ENCODE measurements around the gene EP400. TPM values are rescaled to one million over a fixed set of nuclear protein-coding genes. Genes with fewer than 3 reads are reported as not detected.

Gene EP400, protein sequence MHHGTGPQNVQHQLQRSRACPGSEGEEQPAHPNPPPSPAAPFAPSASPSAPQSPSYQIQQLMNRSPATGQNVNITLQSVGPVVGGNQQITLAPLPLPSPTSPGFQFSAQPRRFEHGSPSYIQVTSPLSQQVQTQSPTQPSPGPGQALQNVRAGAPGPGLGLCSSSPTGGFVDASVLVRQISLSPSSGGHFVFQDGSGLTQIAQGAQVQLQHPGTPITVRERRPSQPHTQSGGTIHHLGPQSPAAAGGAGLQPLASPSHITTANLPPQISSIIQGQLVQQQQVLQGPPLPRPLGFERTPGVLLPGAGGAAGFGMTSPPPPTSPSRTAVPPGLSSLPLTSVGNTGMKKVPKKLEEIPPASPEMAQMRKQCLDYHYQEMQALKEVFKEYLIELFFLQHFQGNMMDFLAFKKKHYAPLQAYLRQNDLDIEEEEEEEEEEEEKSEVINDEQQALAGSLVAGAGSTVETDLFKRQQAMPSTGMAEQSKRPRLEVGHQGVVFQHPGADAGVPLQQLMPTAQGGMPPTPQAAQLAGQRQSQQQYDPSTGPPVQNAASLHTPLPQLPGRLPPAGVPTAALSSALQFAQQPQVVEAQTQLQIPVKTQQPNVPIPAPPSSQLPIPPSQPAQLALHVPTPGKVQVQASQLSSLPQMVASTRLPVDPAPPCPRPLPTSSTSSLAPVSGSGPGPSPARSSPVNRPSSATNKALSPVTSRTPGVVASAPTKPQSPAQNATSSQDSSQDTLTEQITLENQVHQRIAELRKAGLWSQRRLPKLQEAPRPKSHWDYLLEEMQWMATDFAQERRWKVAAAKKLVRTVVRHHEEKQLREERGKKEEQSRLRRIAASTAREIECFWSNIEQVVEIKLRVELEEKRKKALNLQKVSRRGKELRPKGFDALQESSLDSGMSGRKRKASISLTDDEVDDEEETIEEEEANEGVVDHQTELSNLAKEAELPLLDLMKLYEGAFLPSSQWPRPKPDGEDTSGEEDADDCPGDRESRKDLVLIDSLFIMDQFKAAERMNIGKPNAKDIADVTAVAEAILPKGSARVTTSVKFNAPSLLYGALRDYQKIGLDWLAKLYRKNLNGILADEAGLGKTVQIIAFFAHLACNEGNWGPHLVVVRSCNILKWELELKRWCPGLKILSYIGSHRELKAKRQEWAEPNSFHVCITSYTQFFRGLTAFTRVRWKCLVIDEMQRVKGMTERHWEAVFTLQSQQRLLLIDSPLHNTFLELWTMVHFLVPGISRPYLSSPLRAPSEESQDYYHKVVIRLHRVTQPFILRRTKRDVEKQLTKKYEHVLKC (N-terminal part only)
- 10 to 100 TPM; 10.1 to 23.0 (median 20.9) TPM for total RNA-seq

DNA sequence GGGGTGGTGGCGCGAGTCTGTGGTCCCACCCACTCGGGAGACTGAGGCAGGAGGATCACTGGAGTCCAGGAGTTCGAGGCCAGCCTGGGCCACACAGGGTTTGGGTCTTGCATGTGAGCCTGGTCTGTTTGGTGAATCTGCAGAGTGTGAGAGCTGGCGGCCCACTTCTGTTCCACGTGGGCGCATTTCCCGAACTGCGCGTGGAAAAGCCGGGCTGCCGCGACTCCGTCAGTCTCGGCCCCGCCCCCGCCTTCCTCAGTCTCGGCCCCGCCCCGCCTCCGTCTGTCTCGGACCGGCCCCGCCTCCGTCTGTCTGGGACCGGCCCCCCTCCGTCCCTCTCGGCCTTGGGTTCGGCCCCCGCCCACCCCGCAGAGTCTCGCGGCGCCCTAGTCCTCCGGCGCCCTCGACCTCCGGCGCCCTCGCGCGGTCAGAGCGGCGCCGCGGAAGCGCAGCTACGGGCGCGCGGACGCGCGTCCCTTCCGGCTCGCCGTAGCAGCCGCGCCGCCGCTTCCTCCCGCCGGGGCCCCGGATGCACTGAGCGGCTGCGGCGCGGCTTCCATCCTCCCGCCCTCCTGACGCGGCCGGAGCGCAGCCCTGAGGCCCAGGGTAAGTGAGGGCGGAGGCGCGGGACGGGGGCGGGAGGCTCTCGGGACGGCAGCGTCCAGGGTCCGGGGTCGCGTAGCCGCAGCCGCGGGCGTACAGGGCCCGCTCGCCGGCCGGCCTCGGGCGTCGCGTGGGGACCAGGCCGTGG lies at the start of gene EP400:
TSS of gene EP400 (plus strand) at position 512 of the 751 bp plus-strand sequence. CDS start 10,678 bp downstream, outside the sequence.
- DNase-seq, result peak; percentile 59
- intact Hi-C loops (cut with DNase I), result loop anchor here (10.0 kb wide), 1 partner anchor 55 kb away; the partner anchor contains the start of gene ULK1
- Histone ChIP-seq H3K4me1 (peaks cover 3 to 40% (median 19%) of the 10 kb centered on the region in 3 donors), H3K9me3 (no peaks in the 10 kb centered on the region), H3K36me3 (peaks cover 0 to 5% (median 0%) of the 10 kb centered on the region in 3 donors), H3K27ac (peak within 1 kb of the TSS; percentile 71 to 89 (median 86)), H3K27me3 (no peaks in the 10 kb centered on the region), H3K4me3 (peak within 1 kb of the TSS; percentile 77 to 100 (median 92))
- peak in 3 of 4 donors; percentile 44 to 56 (median 45) for TF ChIP-seq POLR2A (IDR thresholded peaks at IDR 0.05)
- TF ChIP-seq, protein P1, sequence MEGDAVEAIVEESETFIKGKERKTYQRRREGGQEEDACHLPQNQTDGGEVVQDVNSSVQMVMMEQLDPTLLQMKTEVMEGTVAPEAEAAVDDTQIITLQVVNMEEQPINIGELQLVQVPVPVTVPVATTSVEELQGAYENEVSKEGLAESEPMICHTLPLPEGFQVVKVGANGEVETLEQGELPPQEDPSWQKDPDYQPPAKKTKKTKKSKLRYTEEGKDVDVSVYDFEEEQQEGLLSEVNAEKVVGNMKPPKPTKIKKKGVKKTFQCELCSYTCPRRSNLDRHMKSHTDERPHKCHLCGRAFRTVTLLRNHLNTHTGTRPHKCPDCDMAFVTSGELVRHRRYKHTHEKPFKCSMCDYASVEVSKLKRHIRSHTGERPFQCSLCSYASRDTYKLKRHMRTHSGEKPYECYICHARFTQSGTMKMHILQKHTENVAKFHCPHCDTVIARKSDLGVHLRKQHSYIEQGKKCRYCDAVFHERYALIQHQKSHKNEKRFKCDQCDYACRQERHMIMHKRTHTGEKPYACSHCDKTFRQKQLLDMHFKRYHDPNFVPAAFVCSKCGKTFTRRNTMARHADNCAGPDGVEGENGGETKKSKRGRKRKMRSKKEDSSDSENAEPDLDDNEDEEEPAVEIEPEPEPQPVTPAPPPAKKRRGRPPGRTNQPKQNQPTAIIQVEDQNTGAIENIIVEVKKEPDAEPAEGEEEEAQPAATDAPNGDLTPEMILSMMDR (IDR thresholded peaks at IDR 0.05), result peak; percentile 22 to 91 (median 70)
- WGBS, 2 donors, result 0% methylated on average over 1 of the region's 97 CpGs; no CpG with 5 or more reads in 1 of the 2 donors

DNA sequence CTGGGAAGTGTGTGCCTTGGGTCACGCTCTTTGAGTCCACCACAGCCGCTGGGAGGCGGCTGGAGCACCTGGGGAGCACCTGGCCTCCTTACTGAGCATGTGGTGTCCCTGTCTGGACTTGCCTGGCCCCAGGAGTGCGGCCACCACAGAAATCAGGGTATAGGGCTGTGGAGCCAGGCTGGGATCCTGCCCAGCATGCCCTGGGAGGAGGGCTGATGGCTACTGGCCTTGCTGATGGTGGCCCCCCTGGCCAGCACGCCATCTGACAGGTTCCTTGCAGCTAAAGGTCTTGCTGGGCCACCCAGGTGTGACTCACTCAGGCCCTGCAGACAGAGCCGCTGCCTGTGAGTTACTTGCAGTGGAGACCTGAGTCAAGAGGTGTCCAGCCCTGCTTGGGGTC lies 49.3 kb upstream of the EP400 start:
- Histone ChIP-seq H3K27me3 (no peaks in the 10 kb centered on the region), H3K4me3 (no peak overlapping the region), H3K36me3 (peaks cover 0 to 24% (median 0%) of the 10 kb centered on the region in 3 donors), H3K27ac (peak overlapping the region in 2 of 4 donors; percentile 8 to 10), H3K4me1 (peaks cover 39 to 97% (median 49%) of the 10 kb centered on the region in 3 donors), H3K9me3 (no peaks in the 10 kb centered on the region)
- WGBS, 2 donors, result 67% methylated on average over 3 of the region's 6 CpGs; no CpG with 5 or more reads in 1 of the 2 donors
- DNase-seq, result no peak
- intact Hi-C loops (cut with DNase I), result no loop called here
- no peak for TF ChIP-seq POLR2A (IDR thresholded peaks at IDR 0.05)
- TF ChIP-seq, protein P1 (IDR thresholded peaks at IDR 0.05), result no peak

DNA sequence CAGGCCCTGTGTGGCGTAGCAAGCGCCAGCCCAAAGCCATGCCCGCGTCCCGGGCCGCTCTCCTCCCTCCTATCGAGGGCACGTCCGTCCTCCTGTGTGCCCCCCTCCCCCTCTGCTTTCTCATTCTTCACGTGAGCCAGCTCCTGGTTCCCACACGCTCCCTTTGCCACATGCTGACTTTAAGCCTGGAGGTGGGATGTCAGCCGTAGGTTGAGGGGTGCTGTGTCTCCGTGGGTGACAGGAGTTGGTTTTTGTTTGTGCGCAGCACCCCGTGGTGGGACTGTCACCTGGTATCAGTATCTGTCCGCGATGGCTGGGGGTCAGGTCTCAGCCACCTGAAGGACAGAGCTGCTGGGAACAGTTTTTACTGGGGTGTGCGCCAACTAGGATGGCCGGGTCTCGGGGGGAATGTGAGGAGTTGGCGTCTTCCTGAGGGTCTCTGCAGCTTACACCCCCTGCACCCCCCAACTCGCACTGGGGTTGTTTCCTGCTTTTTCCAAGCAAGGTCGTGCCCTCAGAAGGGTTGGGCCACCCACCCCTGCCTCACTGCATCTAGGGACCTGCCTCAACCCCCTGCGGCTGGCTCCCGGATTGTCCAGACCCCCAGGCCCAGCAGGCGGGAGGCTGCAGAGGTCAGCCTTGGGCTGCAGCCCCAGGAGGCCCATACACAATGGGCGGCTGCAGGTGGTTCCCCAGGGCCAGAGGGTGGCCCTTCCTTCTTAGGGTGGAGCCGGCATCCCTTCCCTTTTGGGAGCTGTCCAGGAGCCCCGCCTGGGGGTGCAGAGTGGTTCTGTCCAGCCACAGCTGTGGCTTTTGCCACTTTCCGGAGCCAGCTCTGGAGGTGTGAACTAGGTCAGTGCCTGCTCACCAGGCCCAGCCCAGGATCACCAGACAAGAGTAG lies 48.1 kb upstream of the EP400 start:
- Histone ChIP-seq H3K36me3 (peaks cover 0 to 35% (median 0%) of the 10 kb centered on the region in 3 donors), H3K9me3 (no peaks in the 10 kb centered on the region), H3K27ac (peak overlapping the region in 3 of 4 donors; percentile 16 to 66 (median 46)), H3K4me1 (peaks cover 32 to 86% (median 49%) of the 10 kb centered on the region in 3 donors), H3K4me3 (peak overlapping the region in 1 of 4 donors; percentile 22), H3K27me3 (no peaks in the 10 kb centered on the region)
- WGBS, 2 donors, result 67 to 76% methylated on average over 13 to 14 of the region's 30 CpGs
- intact Hi-C loops (cut with DNase I), result no loop called here
- TF ChIP-seq, protein P1 (IDR thresholded peaks at IDR 0.05), result no peak
- no peak for TF ChIP-seq POLR2A (IDR thresholded peaks at IDR 0.05)
- DNase-seq, result no peak
